Central memory CD8-positive, alpha-beta T cell (primary cell): ENCODE results near the gene PDILT.
"Not testable (repeated sequence)": the region's sequence is repeated elsewhere in the genome, so short reads cannot be mapped to it uniquely, and the experiment has no call there.

Experiments
- ATAC-seq: fragments of 150-1000 bp; cut with Tn5 transposase; replicated peaks from 2 replicates; pipeline ENCODE4 v1.10.0; 2022; ENCODE audit warnings: mild to moderate bottlenecking, moderate FRiP score, moderate number of reproducible peaks; ENCODE audit not compliant: poor library complexity, severe bottlenecking; ENCODE audit errors: extremely low read depth
- DNase-seq, 2 donors: peaks; one replicate each; pipeline ENCODE4 v3.0.0; 2021; ENCODE audit warnings: low spot score in 2 of 2
- H3K27ac Mint-ChIP-seq: one replicate; pipeline ENCODE4 v1.8.0; 2022; ENCODE audit warnings: low read depth, mild to moderate bottlenecking, moderate library complexity, mixed read lengths
- H3K27me3 Mint-ChIP-seq: one replicate; pipeline ENCODE4 v1.8.0; 2022; ENCODE audit warnings: mixed read lengths
- H3K36me3 Mint-ChIP-seq: one replicate; pipeline ENCODE4 v1.8.0; 2022; ENCODE audit warnings: mild to moderate bottlenecking, moderate library complexity, mixed read lengths; ENCODE audit not compliant: insufficient read depth
- H3K4me1 Mint-ChIP-seq: one replicate; pipeline ENCODE4 v1.8.0; 2022; ENCODE audit warnings: mixed read lengths
- H3K4me3 Mint-ChIP-seq: one replicate; pipeline ENCODE4 v1.8.0; 2022; ENCODE audit warnings: mild to moderate bottlenecking, moderate library complexity, mixed read lengths
- H3K9me3 Mint-ChIP-seq: one replicate; pipeline ENCODE4 v1.8.0; 2022; ENCODE audit warnings: mixed read lengths

PDILT gene

GRCh38 chr16:20427401-20427797, 22.9 kb upstream of the PDILT start:
- peaks cover 27% of the 10 kb centered on the region for H3K27me3 Mint-ChIP-seq
- ATAC-seq, H3K27ac Mint-ChIP-seq, H3K36me3 Mint-ChIP-seq, DNase-seq, H3K4me1 Mint-ChIP-seq, H3K4me3 Mint-ChIP-seq, H3K9me3 Mint-ChIP-seq: not testable (repeated sequence)

DNA sequence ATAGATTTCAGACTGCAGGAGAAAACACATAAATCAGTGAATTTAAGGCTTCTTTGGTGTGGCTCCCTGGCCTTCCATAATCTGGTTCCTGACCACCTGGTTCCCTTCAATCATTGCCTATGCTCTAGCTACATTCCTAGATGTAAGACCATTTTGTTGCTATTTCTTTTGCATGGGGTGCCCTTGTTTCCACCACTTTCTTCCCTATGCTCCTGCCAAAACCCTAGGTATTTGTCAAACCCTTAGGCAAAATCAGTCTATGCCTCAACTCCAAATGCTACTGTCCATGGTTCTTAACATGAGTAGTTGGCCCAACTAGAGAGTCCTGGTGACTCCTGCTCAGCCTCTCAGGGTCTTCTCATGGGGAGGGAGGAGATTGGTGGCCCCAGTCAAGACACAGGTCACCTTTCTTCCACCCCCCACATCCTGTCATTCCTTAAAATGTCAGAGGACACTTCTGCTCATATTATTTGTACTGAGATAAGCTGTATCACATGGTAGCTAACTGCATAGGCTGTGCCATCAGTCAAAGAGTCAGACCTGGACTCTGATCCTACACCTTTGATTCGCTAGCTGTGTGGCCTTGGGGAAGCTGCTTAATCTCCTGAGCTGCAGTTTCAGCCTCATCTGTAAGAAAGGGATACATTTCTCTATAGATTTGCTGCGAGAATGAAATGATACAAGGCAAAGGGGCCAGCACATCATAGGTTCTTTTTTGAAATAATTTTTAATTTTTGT, 19.8 kb upstream of the PDILT start:
- Mint-ChIP-seq H3K27ac (no peak overlapping the region), H3K4me3 (no peak overlapping the region), H3K9me3 (peaks cover 6% of the 10 kb centered on the region), H3K27me3 (peaks cover 10% of the 10 kb centered on the region), H3K36me3 (no peaks in the 10 kb centered on the region), H3K4me1 (no peaks in the 10 kb centered on the region)
- ATAC-seq (no peak), DNase-seq (no peak)

- peaks cover 10% of the 10 kb centered on the region for H3K27me3 Mint-ChIP-seq
- not testable (repeated sequence) for ATAC-seq, DNase-seq, H3K27ac Mint-ChIP-seq, H3K4me1 Mint-ChIP-seq, H3K9me3 Mint-ChIP-seq, H3K36me3 Mint-ChIP-seq, H3K4me3 Mint-ChIP-seq
These were observed 19.2 kb upstream of the PDILT start for GRCh38 chr16:20423772-20424128.

DNA sequence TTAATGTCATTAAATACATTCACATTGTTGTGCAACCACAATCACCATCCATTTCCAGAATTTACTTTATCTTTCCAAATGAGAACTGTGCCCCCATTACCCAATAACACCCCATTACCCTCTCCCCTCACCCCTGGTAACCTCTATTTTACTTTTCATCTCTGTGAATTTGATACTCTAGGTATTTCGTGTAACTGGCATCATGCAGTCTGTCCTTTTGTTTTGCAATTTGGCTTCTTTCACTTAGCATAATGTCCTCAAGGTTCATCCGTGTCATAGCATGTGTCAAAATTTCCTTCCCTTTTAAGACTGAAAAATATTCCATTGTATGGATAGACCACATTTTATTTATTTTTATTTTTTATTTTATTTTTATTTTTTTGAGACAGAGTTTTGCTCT, 17.2 kb upstream of the PDILT start:
- H3K9me3 Mint-ChIP-seq, H3K27ac Mint-ChIP-seq, H3K4me3 Mint-ChIP-seq, H3K27me3 Mint-ChIP-seq, ATAC-seq, H3K4me1 Mint-ChIP-seq, DNase-seq, H3K36me3 Mint-ChIP-seq: not testable (repeated sequence)

DNA sequence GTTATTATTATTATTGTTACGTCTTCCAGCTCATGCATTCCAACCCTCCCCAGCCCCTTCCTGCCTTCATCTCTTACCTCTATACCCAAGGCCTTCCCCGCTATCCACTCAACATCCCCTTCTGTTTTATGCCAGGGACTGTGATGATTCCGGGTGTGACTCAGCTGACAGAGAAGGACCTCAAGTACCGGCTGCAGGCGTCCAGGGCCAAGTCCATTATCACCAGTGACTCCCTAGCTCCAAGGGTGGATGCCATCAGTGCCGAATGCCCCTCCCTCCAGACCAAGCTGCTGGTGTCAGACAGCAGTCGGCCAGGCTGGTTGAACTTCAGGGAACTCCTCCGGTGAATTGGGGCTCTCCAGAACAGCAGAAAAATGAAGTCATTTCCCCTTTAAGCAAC, 14.6 kb upstream of the PDILT start:
- H3K27me3 Mint-ChIP-seq, result peaks cover 17% of the 10 kb centered on the region
- not testable (repeated sequence) for H3K27ac Mint-ChIP-seq, H3K4me1 Mint-ChIP-seq, H3K4me3 Mint-ChIP-seq, H3K36me3 Mint-ChIP-seq, DNase-seq, ATAC-seq, H3K9me3 Mint-ChIP-seq

DNA sequence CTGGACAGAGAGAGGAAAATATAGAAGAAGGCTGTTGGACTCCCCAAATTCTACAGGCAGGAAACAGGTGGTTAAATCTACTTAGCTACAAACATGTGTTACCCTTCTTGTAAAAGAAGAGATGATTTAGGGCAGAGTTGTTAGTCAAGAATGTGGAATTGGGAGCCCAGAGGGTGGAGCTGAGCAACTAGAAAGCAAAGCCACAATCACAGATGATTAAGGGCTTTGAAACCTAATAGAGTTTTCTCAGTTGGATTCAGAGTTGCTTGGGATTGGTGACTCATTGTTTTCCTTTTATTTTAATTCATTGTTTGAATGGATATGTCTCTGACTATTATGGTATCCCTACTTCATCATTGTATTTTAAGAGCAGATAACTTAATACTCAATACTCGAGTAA, 11.0 kb upstream of the PDILT start:
- Mint-ChIP-seq H3K4me3 (no peak overlapping the region), H3K27ac (no peak overlapping the region), H3K36me3 (no peaks in the 10 kb centered on the region), H3K4me1 (no peaks in the 10 kb centered on the region), H3K9me3 (no peaks in the 10 kb centered on the region), H3K27me3 (peaks cover 21% of the 10 kb centered on the region)
- DNase-seq (no peak), ATAC-seq (no peak)

DNA sequence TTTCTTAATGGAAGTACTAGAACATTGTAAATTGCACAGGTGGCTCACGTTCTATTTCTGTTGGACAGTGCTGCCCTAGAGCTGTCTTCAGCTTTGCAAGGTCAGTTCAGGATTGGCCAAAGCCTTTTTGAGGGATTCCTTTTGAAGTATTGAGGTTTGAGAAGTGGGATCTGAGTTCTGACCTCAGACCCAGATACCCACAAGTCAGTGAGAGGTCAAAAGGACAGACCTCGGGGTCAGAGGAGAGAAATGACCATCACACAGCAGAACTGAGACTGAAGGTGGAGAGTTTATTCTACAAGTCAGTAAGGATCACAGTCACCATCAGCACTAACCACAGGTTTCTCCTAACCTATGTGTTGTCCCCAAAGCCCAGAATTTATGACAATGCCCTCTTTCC, 6.5 kb upstream of the PDILT start:
- H3K9me3 Mint-ChIP-seq, result no peaks in the 10 kb centered on the region
- DNase-seq (no peak), ATAC-seq (no peak)
- H3K36me3 Mint-ChIP-seq, result no peaks in the 10 kb centered on the region
- peaks cover 21% of the 10 kb centered on the region for H3K27me3 Mint-ChIP-seq
- no peak overlapping the region for H3K27ac Mint-ChIP-seq
- no peaks in the 10 kb centered on the region for H3K4me1 Mint-ChIP-seq
- no peak overlapping the region for H3K4me3 Mint-ChIP-seq

GRCh38 chr16:20410121-20410723, 5.7 kb upstream of the PDILT start:
- no peaks in the 10 kb centered on the region for H3K4me1 Mint-ChIP-seq
- no peak for ATAC-seq
- no peak overlapping the region for H3K4me3 Mint-ChIP-seq
- no peaks in the 10 kb centered on the region for H3K36me3 Mint-ChIP-seq
- no peak overlapping the region for H3K27ac Mint-ChIP-seq
- no peak for DNase-seq
- H3K9me3 Mint-ChIP-seq, result no peaks in the 10 kb centered on the region
- H3K27me3 Mint-ChIP-seq, result peaks cover 15% of the 10 kb centered on the region

DNA sequence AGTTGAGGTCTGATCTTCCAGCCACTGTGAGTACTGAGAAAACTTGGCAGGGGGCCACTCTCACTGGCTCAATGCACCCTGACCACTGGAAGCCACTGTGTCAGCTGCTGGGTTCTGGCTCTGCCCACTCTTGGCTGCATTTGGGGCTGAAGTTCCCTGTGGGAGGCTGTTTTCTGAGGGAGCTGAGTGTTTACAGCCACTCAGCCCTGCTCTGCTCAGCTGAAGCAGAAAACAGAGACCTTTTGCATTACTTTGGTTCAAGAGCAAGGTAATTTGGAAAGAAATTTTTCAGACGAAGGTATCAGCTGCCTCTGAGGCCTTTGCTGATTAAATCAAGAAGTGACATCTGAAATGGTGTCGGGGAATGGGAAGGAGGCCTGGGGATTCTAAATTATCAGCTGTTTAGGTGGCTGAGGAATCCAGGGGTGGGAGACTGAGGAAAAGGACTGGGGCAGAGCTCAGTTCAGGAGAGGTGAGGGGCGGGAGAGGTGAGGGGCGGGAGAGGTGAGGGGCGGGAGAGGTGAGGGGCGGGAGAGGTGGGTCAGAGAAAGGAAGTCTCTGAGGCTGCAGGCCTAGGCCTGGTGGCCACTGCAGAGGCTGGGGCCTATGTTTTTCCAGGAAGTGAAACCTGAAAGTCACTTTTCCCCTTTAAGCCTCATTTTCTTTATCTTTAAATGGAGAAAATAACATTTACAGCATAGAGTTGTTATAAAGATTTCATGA, 5.0 kb upstream of the PDILT start, which contains the start of gene ACSM5:
Gene ACSM5 (plus strand): TSS at position 137 of the 723 bp plus-strand sequence. CDS start 1,951 bp downstream, outside the sequence.
- DNase-seq (no peak), ATAC-seq (no peak)
- Mint-ChIP-seq H3K4me1 (no peaks in the 10 kb centered on the region), H3K36me3 (no peaks in the 10 kb centered on the region), H3K4me3 (no peak within 1 kb of the TSS), H3K27ac (no peak within 1 kb of the TSS), H3K27me3 (peaks cover 9% of the 10 kb centered on the region), H3K9me3 (no peaks in the 10 kb centered on the region)

GRCh38 chr16:20402651-20403050, 1.9 kb downstream of the PDILT start:
- no peak for ATAC-seq

DNA sequence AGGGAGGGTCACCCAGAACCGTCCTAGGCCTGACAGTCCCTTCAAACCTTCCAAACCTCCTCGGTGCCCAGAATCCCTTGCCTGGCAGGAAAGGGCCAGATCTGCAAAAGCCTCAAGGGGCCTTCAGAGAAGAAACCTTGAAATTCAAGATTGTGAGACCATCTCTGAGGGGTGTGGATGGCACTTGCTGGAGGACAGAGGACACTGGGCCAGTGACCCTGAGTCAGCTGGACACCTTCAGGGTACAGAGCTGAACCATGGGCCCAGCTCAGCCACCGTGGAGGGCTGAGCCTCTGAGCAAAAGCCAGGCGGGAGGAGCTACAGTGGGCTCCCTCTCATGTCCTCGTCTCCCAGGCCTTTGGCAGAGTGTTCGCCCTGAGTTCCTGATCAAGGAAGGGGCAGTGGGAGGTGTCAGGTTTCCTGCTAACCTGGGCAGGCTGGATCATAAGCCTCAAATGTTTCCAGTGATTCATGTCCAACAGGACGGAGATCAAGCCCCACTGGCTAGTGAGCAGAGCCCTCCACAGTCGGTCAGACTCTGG, 3.0 kb downstream of the PDILT start:
- Mint-ChIP-seq H3K36me3 (no peaks in the 10 kb centered on the region), H3K9me3 (no peaks in the 10 kb centered on the region), H3K27me3 (peaks cover 10% of the 10 kb centered on the region), H3K27ac (no peak overlapping the region), H3K4me3 (no peak overlapping the region), H3K4me1 (no peaks in the 10 kb centered on the region)
- no peak for DNase-seq
- ATAC-seq, result no peak

More at GRCh38 chr16:20402651-20403050, 1.9 kb downstream of the PDILT start:
- Mint-ChIP-seq H3K9me3 (no peaks in the 10 kb centered on the region), H3K4me1 (no peaks in the 10 kb centered on the region), H3K4me3 (no peak overlapping the region), H3K27me3 (peaks cover 10% of the 10 kb centered on the region), H3K27ac (no peak overlapping the region), H3K36me3 (no peaks in the 10 kb centered on the region)
- no peak for DNase-seq

- Mint-ChIP-seq H3K36me3 (no peaks in the 10 kb centered on the region), H3K27me3 (peaks cover 10% of the 10 kb centered on the region), H3K4me1 (no peaks in the 10 kb centered on the region), H3K4me3 (no peak overlapping the region), H3K27ac (no peak overlapping the region), H3K9me3 (no peaks in the 10 kb centered on the region)
- ATAC-seq (no peak), DNase-seq (no peak)
These were observed 3.5 kb downstream of the PDILT start for GRCh38 chr16:20401066-20401465.
